Stimulated activated naive CD8-positive, alpha-beta T cell treated with anti-CD3 and anti-CD28 coated beads, Interleukin-15, Interleukin-2, amounts not matched to agents 100 ng/mL and 50 ng/mL, for 24 hours (primary cell): ENCODE measurements around the gene ALS2CL.

ENCODE experiments used
- H3K27ac Mint-ChIP-seq: one replicate; pipeline ENCODE4 v1.8.0; 2021; ENCODE audit warnings: mild to moderate bottlenecking, mixed read lengths
- H3K27me3 Mint-ChIP-seq: one replicate; pipeline ENCODE4 v1.8.0; 2021; ENCODE audit warnings: mixed read lengths
- H3K36me3 Mint-ChIP-seq: one replicate; pipeline ENCODE4 v1.8.0; 2021; ENCODE audit warnings: low read depth, mixed read lengths
- H3K4me1 Mint-ChIP-seq: one replicate; pipeline ENCODE4 v1.8.0; 2021; ENCODE audit warnings: low read depth, mixed read lengths
- H3K4me3 Mint-ChIP-seq: one replicate; pipeline ENCODE4 v1.8.0; 2021; ENCODE audit warnings: mild to moderate bottlenecking, mixed read lengths
- H3K9me3 Mint-ChIP-seq: one replicate; pipeline ENCODE4 v1.8.0; 2021; ENCODE audit warnings: mixed read lengths

ALS2CL gene

DNA sequence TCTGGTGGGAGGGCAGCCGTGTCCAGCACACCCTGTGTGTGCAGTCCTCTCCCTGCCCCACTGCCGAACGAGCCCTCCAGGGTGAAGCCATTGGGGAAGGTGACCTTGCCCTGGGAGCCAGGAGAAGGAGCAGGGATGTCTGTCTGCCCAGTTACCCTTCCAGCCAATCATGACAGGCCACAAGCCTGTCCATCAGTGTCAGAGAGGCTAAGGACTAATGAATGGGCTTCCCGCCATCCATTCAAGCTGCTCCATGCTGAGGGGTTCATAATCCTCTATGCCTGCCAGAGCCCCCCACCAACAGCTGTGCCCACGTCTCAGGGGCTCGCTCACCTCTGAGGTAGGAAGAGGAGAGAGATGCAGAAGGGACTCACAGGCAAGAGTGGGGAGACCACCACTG is 15.2 kb downstream of the ALS2CL start:
- H3K4me3 Mint-ChIP-seq, result no peak overlapping the region
- H3K27me3 Mint-ChIP-seq, result no peaks in the 10 kb centered on the region
- no peaks in the 10 kb centered on the region for H3K36me3 Mint-ChIP-seq
- no peak overlapping the region for H3K27ac Mint-ChIP-seq
- H3K9me3 Mint-ChIP-seq, result no peaks in the 10 kb centered on the region
- no peaks in the 10 kb centered on the region for H3K4me1 Mint-ChIP-seq

DNA sequence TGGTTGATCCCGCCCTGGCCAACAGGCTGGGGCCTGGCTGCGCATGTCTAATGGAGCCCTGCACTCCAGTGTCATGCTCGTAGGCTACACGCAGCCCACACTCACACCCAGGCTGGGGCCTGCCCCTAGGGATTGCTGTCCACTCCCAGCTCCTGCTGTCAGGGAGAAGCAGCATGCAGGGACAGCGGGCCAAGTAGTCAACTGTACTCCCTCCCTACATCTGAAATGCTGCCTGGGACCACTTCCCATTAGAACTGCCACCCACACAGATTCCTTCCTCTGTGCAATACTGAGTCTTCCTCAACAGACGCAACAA is 16.1 kb downstream of the ALS2CL start:
- Mint-ChIP-seq H3K4me1 (no peaks in the 10 kb centered on the region), H3K4me3 (no peak overlapping the region), H3K27ac (no peak overlapping the region), H3K27me3 (no peaks in the 10 kb centered on the region), H3K9me3 (no peaks in the 10 kb centered on the region), H3K36me3 (no peaks in the 10 kb centered on the region)

DNA sequence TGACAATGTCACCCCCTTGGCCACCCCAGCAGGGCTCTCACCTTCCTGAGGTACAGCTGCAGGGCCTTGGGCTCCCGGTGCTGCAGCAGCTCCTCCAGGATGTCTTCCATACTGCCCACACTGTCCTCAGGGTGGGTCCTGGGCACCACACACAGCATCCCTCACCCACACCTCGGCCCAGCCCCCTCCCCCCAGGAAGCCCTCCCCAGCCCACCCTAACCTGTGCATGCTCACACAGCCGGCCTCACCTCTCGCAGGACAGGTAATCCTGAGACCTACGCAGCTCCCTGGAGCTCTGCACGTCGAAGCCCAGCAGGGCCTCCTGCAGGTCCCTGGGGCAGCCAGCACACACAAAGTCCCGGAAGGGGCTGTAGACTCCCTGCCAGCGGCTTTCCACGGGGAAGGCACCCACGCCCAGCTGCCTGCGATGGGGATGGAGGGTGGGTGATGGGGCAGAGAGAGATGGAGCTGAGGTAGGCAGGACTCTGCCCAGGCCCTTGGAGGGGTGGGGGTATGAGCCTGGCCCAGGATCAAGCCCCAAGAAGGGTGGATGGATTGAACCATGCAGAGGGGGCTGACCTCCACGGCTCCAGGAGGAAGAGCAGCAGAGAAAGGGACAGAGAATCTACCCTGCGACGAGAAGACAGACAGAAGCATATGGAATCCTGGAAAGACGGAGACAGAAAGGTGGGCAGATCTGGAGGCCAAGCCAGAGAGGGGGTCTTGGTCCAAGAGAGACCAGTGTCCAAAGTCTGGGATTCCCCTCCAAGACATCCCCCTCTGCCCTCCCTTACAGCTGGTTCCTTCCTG is 16.7 kb downstream of the ALS2CL start:
- no peaks in the 10 kb centered on the region for H3K27me3 Mint-ChIP-seq
- no peak overlapping the region for H3K27ac Mint-ChIP-seq
- H3K4me3 Mint-ChIP-seq, result no peak overlapping the region
- H3K36me3 Mint-ChIP-seq, result no peaks in the 10 kb centered on the region
- H3K9me3 Mint-ChIP-seq, result no peaks in the 10 kb centered on the region
- H3K4me1 Mint-ChIP-seq, result no peaks in the 10 kb centered on the region

DNA sequence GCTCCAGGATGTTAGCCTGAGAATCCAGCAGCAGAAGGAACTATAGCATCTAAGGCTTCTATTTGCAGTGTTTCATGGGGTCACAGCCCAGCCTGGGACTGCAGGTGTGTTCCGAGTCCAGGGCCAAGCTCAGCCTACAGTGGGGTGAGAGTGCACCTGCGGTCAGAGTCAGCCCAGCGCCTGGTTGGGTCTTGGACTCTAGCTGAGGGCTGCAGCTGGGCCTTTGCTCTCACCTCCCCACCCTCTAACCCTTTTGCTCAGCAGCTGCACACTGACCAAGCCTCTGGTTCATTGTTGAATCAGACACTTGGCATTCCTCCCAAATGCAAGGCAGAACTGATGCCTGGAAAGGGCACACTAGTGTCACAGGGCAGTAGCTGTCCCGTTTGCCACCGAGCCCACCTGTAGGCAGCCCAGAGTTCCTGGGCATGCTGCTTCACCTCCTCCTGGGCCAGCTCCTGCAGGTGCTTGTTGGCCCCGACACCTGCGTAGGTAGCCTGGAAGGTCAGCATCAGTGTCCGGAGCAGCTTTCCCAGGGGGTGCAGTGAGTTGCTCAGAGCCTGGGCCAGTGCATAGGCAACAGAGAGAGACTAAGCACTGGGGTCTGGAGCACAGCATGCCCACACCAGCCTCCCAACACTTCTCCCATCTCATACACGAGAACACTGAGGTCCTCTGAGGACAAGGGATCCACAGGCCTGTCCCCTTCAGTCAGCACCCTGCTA is 17.5 kb downstream of the ALS2CL start:
- H3K4me3 Mint-ChIP-seq, result no peak overlapping the region

DNA sequence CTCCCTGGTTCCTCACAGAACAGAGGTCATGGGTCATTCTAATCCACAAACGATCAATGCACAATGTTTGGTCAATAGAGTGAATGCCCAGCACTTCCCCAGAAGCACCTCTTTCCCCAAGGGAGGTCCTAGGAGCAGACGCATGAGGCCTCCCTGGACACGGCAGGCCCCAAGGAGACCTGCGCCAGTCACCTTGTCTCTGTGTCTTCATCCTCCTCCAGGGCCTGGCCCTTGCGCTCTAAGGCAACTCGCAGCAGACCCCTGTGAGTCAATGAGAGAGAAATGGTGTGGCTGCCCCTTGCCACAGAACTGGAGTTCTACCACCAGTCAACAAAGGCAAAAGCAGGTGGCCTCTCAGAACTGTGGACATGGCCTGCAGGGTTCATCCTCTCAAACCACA is 18.1 kb downstream of the ALS2CL start:
- Mint-ChIP-seq H3K4me1 (no peaks in the 10 kb centered on the region), H3K27me3 (no peaks in the 10 kb centered on the region), H3K27ac (no peak overlapping the region), H3K9me3 (no peaks in the 10 kb centered on the region), H3K4me3 (no peak overlapping the region), H3K36me3 (no peaks in the 10 kb centered on the region)

More for the DNA sequence above, 17.5 kb downstream of the ALS2CL start:
- H3K27ac Mint-ChIP-seq, result no peak overlapping the region
- H3K9me3 Mint-ChIP-seq, result no peaks in the 10 kb centered on the region
- H3K27me3 Mint-ChIP-seq, result no peaks in the 10 kb centered on the region
- no peaks in the 10 kb centered on the region for H3K36me3 Mint-ChIP-seq
- H3K4me1 Mint-ChIP-seq, result no peaks in the 10 kb centered on the region

DNA sequence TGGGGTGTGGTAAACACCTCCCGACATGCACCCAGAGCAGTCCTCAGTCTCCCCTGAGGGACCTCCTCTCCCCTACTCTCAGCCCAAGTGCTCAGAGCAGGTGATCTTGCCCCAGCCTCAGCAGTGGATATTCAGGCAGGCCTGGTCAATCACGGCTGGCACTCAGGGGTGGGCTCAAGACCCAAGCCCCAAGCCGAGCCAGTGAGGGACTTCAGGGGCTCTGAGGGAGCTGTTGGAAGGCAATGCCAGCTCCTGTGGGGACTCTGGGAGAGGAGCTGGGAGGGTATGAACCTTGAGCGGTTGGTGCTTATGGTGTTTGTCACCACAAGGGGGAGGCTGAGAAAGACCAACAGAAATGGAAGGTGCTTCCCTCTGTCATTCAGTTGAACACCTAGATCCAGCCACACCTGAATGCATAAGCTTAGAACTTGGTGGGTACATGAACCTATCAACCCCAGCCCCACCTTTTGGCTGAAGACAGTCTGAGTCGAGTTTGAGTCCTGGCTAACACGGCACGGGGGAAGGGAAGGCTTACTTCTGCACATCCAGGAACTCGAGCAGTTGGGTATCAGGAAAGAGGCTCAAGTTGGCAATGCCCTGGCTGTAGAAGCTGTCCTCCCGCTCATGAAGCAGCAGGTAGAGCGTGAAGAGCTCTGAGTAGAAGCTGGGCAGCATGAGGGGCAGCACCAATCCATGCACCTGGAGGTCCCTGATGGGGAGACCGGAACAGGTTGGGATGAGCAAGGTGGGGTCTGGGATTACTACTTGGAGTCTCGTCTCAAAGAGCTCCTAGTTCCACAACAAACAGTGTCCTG is 19.2 kb downstream of the ALS2CL start:
- Mint-ChIP-seq H3K4me1 (no peaks in the 10 kb centered on the region), H3K27ac (no peak overlapping the region), H3K36me3 (no peaks in the 10 kb centered on the region), H3K27me3 (no peaks in the 10 kb centered on the region), H3K4me3 (no peak overlapping the region), H3K9me3 (no peaks in the 10 kb centered on the region)

DNA sequence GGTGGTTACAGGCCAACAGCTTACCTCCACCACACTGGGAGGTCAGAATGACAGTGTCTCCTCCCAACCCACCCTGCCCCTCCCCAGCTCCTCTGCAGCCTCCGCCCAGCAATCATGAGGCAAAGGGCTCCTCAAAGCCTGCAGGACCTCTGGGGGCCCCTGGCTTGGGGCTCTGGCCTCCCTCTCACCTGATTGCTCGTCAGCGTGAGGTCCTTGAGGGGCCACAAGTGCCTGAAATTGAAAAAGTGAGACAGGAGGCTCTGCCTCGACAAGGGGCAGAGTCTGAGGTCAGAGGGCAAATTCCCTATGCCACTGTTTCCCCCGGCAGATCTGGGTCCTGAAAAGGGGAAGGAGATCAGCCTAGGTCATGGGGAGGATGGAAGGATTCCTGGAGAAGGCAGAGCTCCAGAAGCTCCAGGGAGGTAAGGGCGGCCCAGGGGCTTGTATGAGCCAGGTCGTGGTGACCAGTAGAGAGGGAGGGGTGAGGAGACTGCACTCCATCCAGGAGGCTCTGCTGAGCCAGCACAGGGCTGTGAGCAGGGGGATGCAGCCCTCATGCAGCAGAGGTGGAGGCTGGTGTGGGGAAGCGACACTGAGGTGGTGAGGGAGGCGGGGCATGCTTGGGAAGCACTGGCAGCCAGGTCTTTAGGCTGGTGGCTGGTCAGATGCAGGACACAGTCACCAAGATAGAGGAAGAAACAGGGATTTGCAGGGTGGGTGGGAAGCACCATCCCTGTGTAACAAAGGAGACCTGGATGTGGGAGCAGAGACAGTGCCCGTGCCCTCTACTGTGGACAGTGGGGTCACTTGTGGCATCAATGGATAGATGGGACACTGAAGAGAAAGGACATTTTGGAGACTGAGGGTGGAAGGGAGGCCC is 20.1 kb downstream of the ALS2CL start:
- no peaks in the 10 kb centered on the region for H3K9me3 Mint-ChIP-seq

DNA sequence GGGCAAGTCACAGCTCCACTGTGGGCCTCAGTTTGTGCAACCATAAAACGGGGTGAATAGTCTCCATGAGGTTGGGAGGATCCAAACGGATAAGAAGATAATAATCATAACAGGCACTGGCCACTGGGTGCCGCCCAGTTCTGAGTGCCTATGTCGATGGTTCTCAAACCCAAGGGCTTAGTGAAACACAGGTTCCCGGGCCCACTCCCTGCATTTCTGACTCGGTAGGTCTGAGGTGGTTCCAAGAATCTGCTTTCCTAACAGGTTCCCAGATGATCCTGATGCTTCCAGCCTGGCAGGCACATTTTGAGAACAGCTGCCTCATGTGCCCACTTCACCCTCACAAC is 21.2 kb downstream of the ALS2CL start:
- no peak overlapping the region for H3K27ac Mint-ChIP-seq
- H3K4me1 Mint-ChIP-seq, result no peaks in the 10 kb centered on the region
- H3K9me3 Mint-ChIP-seq, result no peaks in the 10 kb centered on the region
- H3K36me3 Mint-ChIP-seq, result no peaks in the 10 kb centered on the region
- H3K4me3 Mint-ChIP-seq, result no peak overlapping the region
- no peaks in the 10 kb centered on the region for H3K27me3 Mint-ChIP-seq

More for the DNA sequence above, 20.1 kb downstream of the ALS2CL start:
- Mint-ChIP-seq H3K4me1 (no peaks in the 10 kb centered on the region), H3K4me3 (no peak overlapping the region), H3K36me3 (no peaks in the 10 kb centered on the region), H3K27ac (no peak overlapping the region), H3K27me3 (no peaks in the 10 kb centered on the region)

DNA sequence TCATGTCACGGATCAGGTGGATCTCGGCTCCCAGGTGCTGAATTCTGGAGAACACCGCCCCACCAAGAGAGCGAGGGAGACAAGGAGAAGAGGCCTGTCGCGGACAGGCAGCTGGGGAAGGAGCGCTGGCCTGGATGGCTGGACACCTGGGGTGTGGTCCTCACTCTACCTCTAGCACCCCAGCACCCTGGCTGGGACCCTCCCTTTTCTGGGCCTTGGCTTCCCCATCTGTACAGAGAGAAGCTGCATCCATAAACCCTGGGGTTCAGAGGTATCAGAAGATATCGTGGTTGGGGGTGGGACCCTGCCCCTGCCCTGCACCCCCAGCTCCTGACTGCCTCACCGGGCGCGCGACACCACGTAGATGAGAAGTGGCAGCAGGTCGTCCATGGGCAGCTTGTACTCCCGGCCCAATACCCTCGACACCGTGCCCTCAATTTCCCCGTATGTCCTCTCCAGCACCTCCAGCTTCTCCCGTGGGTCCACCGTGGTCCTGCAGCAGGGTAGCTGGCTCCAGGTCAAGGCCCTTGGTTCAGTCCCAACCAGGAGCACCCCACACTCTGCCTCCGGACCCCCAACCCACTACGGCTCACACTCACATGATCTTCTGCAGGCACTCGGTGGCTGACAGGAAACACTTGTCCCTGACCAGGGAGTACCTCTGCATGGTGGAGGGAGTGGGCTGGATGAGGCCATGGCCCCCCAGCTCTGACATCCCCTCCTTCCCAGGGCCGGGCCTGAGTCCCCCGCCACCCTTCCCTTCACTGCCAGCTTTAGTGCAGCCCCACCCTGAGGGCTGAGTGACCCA is 21.7 kb downstream of the ALS2CL start:
- H3K27ac Mint-ChIP-seq, result no peak overlapping the region
- no peaks in the 10 kb centered on the region for H3K27me3 Mint-ChIP-seq
- H3K36me3 Mint-ChIP-seq, result no peaks in the 10 kb centered on the region
- no peaks in the 10 kb centered on the region for H3K9me3 Mint-ChIP-seq
- no peaks in the 10 kb centered on the region for H3K4me1 Mint-ChIP-seq
- H3K4me3 Mint-ChIP-seq, result no peak overlapping the region

DNA sequence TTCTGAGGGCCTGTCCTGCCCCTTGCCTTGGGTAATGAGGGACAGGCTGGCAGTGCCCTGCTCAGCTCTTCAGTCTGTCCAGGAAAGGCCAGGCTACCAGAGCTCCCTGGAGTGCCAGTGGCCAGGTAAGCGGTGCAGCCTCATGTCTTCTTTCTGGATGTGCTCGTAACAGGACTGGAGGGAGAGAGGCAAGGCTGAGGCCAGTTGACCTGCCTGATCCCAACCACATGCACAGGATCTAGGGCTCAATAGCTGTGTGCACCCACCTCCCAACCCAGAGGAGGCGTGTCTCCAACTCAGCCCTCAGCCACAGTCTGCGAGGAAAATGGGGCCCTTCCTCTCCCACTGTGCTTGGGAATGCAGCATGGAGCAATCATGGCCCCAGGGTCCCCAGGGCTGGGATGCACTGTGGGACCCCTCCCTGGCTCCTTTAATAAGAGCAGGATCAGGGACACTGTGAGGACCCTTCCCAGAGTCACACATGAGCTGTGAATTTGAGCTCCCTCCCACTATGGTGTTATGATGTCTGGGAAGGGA is 22.5 kb downstream of the ALS2CL start:
- H3K27me3 Mint-ChIP-seq, result no peaks in the 10 kb centered on the region
- H3K4me1 Mint-ChIP-seq, result no peaks in the 10 kb centered on the region
- no peak overlapping the region for H3K4me3 Mint-ChIP-seq
- H3K27ac Mint-ChIP-seq, result no peak overlapping the region
- H3K9me3 Mint-ChIP-seq, result no peaks in the 10 kb centered on the region
- H3K36me3 Mint-ChIP-seq, result no peaks in the 10 kb centered on the region

DNA sequence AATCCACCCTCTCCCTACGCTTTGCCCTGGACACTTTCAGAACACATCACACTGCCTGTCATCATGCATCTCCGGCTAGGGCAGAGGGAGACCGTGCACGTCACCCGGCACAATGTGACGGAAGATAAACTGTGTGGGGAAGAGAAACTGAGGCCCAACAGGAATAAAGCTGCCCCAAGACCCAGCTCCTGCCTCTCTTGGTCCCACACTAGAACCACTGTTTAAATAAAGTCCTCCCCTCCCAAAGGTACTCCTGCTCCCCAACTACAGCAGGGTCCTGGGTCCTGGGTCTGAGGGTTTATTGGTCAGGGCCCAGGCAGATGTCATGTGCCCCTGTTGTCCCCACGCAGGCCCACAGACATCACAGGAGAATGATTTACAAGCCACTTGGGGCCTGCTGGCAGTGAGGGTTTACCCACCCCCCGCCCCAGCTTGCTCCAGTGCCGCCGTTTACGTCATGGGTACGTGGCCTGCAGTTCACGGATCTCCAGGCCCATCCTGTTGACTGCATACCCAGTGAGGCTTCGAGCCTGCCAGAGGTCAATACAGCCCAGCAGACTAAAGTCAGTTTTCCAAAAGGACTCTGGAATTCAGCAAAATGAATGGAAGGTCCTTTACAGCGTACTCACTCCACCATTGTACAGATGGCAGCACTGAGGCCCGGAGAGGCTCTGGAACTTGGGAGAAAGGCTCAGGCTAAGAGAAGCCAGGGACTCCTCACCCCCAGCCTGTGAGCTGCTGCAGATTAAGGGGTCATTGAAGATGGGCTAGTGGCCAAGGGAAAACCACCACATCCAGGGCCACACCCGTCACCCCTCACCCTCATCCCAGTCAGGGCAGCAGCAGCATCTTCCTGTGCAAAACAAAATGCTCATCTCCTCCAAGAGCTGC is 23.2 kb downstream of the ALS2CL start:
- H3K9me3 Mint-ChIP-seq, result no peaks in the 10 kb centered on the region
- no peaks in the 10 kb centered on the region for H3K27me3 Mint-ChIP-seq
- H3K27ac Mint-ChIP-seq, result no peak overlapping the region
- H3K36me3 Mint-ChIP-seq, result no peaks in the 10 kb centered on the region
- H3K4me1 Mint-ChIP-seq, result no peaks in the 10 kb centered on the region
- H3K4me3 Mint-ChIP-seq, result no peak overlapping the region

DNA sequence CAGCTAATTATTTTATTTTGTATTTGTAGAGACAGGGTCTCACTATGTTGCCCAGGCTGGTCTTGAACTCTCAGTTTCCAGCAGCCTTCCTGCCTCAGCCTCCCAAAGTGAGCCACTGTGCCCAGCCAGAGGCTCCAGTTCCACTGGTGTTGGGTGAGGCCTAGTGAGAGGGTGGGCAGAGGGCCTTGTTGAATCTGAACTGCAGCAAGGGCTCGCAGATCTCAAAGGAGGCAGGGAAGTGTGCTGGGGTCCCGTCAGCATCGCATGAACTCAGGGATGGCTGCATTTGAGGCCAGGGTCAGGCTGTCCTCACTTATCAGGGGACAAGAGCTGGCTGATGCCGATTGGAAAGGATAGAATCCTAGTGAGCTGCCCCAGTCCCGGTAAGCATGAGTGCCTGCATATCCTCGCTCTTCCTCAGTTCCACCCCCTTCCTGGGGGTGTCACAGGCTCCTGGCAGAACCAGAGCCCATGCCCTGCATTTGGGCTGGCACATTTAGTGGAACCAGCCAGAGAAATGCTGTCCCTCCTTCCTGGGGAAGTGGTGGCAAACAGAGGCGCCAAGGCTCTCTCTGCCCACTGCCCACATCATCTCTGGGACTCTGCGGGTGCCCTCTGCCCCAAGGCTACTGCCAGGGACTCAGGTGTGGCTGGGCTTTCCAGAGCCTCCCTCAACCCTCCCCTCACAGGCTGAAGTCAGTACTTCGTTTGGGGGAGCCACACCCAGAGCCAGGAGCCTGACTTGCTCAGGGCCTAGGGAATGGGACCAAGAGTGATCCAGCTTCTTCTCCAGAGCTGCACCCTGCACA is 24.1 kb downstream of the ALS2CL start:
- H3K27ac Mint-ChIP-seq, result no peak overlapping the region
- no peaks in the 10 kb centered on the region for H3K4me1 Mint-ChIP-seq
- no peaks in the 10 kb centered on the region for H3K36me3 Mint-ChIP-seq
- H3K9me3 Mint-ChIP-seq, result no peaks in the 10 kb centered on the region
- no peak overlapping the region for H3K4me3 Mint-ChIP-seq
- H3K27me3 Mint-ChIP-seq, result no peaks in the 10 kb centered on the region
